WTC11 (cell line): ENCODE measurements around the gene RAD51D.

Experiments
- CREB1 ChIP-seq: sonication (generic); formaldehyde crosslinking; IDR thresholded peaks from 2 replicates; pipeline ENCODE4 v1.8.0; 2023; ENCODE audit warnings: mild to moderate bottlenecking, missing genetic modification reagents
- E2F5 ChIP-seq: sonication (generic); formaldehyde crosslinking; IDR thresholded peaks from 2 replicates; pipeline ENCODE4 v1.8.1; 2022; ENCODE audit warnings: mild to moderate bottlenecking, moderate library complexity, missing genetic modification reagents
- ETV6 ChIP-seq: sonication (generic); formaldehyde crosslinking; IDR thresholded peaks from 2 replicates; pipeline ENCODE4 v1.8.1; 2022; ENCODE audit warnings: mild to moderate bottlenecking, missing genetic modification reagents
- HMGXB4 ChIP-seq: sonication (generic); formaldehyde crosslinking; IDR thresholded peaks from 2 replicates; pipeline ENCODE4 v1.8.1; 2023; ENCODE audit warnings: mild to moderate bottlenecking, moderate library complexity, missing genetic modification reagents
- IRF2 ChIP-seq: sonication (generic); formaldehyde crosslinking; IDR thresholded peaks from 2 replicates; pipeline ENCODE4 v1.8.0; 2022; ENCODE audit warnings: low read depth, missing genetic modification reagents, borderline replicate concordance
- ZNF138 ChIP-seq: sonication (generic); formaldehyde crosslinking; conservative IDR thresholded peaks from 2 replicates; pipeline ENCODE4 v1.8.1; 2022; ENCODE audit warnings: mild to moderate bottlenecking, moderate library complexity, missing genetic modification reagents
- ZNF423 ChIP-seq: fragments of 250-450 bp; sonication (Bioruptor Pico); IDR thresholded peaks from 2 replicates; pipeline ENCODE4 v2.1.2; 2022; ENCODE audit warnings: mild to moderate bottlenecking, moderate library complexity
- TF ChIP-seq, protein P1 (sequence below): fragments of 200-600 bp; IDR thresholded peaks from 2 replicates; pipeline ENCODE4 v1.8.0; 2022; ENCODE audit warnings: antibody characterized with exemption
- TF ChIP-seq, protein P2 (sequence below): sonication (generic); formaldehyde crosslinking; IDR thresholded peaks from 2 replicates; pipeline ENCODE4 v1.8.0; 2022; ENCODE audit warnings: mild to moderate bottlenecking, missing genetic modification reagents

DNA sequence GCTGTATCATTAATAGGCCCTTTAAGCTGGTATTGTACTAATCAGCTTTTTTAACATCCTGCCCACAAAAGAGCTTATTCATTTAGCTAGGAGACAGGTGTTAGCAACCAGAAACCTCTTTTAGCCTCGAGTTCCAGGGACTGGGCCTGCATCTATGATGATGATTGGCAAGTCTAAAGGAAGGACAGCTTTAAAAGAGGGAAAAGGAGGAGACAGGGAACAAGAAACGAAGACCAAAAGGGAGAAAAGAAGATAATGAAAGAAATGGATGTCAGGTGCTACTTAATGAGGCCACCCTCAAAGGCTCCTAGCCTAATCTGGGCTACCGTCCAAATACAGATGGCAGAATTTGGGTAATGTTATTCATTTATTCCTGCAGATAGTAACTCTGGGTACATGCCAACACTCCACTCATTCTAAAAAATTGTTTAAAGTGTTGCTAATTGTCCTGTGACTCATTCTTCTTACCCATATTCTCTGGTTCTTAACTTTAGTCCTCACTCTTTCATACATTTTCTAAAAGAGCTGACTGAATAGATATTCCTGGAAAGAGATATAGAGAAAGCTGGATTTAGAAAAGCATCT is 37.5 kb downstream of the RAD51D start:
- TF ChIP-seq IRF2 (CRISPR knock-in tag), result no peak
- TF ChIP-seq, protein P1, sequence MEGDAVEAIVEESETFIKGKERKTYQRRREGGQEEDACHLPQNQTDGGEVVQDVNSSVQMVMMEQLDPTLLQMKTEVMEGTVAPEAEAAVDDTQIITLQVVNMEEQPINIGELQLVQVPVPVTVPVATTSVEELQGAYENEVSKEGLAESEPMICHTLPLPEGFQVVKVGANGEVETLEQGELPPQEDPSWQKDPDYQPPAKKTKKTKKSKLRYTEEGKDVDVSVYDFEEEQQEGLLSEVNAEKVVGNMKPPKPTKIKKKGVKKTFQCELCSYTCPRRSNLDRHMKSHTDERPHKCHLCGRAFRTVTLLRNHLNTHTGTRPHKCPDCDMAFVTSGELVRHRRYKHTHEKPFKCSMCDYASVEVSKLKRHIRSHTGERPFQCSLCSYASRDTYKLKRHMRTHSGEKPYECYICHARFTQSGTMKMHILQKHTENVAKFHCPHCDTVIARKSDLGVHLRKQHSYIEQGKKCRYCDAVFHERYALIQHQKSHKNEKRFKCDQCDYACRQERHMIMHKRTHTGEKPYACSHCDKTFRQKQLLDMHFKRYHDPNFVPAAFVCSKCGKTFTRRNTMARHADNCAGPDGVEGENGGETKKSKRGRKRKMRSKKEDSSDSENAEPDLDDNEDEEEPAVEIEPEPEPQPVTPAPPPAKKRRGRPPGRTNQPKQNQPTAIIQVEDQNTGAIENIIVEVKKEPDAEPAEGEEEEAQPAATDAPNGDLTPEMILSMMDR, result no peak
- no peak for TF ChIP-seq ETV6 (CRISPR knock-in tag)
- no peak for TF ChIP-seq HMGXB4 (CRISPR knock-in tag)
- TF ChIP-seq ZNF423 (CRISPR knock-in tag), result no peak
- TF ChIP-seq, protein P2, sequence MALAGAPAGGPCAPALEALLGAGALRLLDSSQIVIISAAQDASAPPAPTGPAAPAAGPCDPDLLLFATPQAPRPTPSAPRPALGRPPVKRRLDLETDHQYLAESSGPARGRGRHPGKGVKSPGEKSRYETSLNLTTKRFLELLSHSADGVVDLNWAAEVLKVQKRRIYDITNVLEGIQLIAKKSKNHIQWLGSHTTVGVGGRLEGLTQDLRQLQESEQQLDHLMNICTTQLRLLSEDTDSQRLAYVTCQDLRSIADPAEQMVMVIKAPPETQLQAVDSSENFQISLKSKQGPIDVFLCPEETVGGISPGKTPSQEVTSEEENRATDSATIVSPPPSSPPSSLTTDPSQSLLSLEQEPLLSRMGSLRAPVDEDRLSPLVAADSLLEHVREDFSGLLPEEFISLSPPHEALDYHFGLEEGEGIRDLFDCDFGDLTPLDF (CRISPR knock-in tag), result no peak
- no peak for TF ChIP-seq CREB1 (CRISPR knock-in tag)
- no peak for TF ChIP-seq E2F5 (CRISPR knock-in tag)
- no peak for TF ChIP-seq ZNF138
